Neuronal stem cell (in vitro differentiated cells): Measurements from ENCODE around the gene DRD1.

Source experiments
- DNase-seq: peaks from one replicate; pipeline ENCODE4 v3.0.0-alpha.2; 2013; ENCODE audit warnings: low spot score
- H2AFZ ChIP-seq: one replicate; pipeline ENCODE4 v1.6.1; 2013; ENCODE audit warnings: mild to moderate bottlenecking, low read length, inconsistent platforms
- H2AK5ac ChIP-seq: 2 replicates; pipeline ENCODE4 v1.6.1; 2013; ENCODE audit warnings: low read depth, mild to moderate bottlenecking, inconsistent platforms, low read length, moderate library complexity, mixed read lengths
- H2BK120ac ChIP-seq: 2 replicates; pipeline ENCODE4 v1.6.1; 2013; ENCODE audit warnings: low read depth, mild to moderate bottlenecking, inconsistent platforms, low read length, moderate library complexity, mixed read lengths
- H2BK12ac ChIP-seq: one replicate; pipeline ENCODE4 v1.6.1; 2013; ENCODE audit warnings: low read length, inconsistent platforms
- H2BK15ac ChIP-seq: 2 replicates; pipeline ENCODE4 v1.6.1; 2013; ENCODE audit warnings: mild to moderate bottlenecking, low read length, inconsistent platforms, mixed read lengths
- H2BK5ac ChIP-seq: one replicate; pipeline ENCODE4 v1.6.1; 2013; ENCODE audit warnings: inconsistent platforms, mild to moderate bottlenecking, low read length, moderate library complexity
- H3K14ac ChIP-seq: one replicate; pipeline ENCODE4 v1.6.1; 2013; ENCODE audit warnings: low read length, inconsistent platforms
- H3K18ac ChIP-seq: 2 replicates; pipeline ENCODE4 v1.6.1; 2013; ENCODE audit warnings: low read length, inconsistent platforms
- H3K23ac ChIP-seq: 2 replicates; pipeline ENCODE4 v1.6.1; 2013; ENCODE audit warnings: low read depth, mild to moderate bottlenecking, mixed read lengths, low read length, inconsistent platforms; ENCODE audit not compliant: poor library complexity
- H3K27ac ChIP-seq: replicated peaks from 3 replicates; pipeline ENCODE4 v1.5.1; 2013; ENCODE audit warnings: low read length, inconsistent platforms
- H3K27me3 ChIP-seq, 3 experiments: 2 replicates each; pipeline ENCODE4 v1.6.1; 2013; ENCODE audit warnings: low read length in 3 of 3, mild to moderate bottlenecking in 2 of 3, inconsistent platforms in 1 of 3, low read depth in 1 of 3, mixed read lengths in 1 of 3, moderate library complexity in 1 of 3; ENCODE audit not compliant: control insufficient read depth in 3 of 3, insufficient read depth in 3 of 3
- H3K36me3 ChIP-seq, 2 donors: replicated peaks in 1 of 2; 2 replicates each; pipeline ENCODE4 v1.6.1; 2013; ENCODE audit warnings: low read length in 2 of 2; ENCODE audit not compliant: control insufficient read depth in 2 of 2, insufficient read depth in 2 of 2
- H3K4ac ChIP-seq: 2 replicates; pipeline ENCODE4 v1.6.1; 2013; ENCODE audit warnings: inconsistent platforms, mild to moderate bottlenecking, low read length, moderate library complexity
- H3K4me1 ChIP-seq, 2 donors: 1 replicate in 1 of 2; 2 replicates in 1 of 2; pipeline ENCODE4 v1.6.1; 2013; ENCODE audit warnings: low read length in 2 of 2, low read depth in 1 of 2; ENCODE audit not compliant: control insufficient read depth in 2 of 2, insufficient read depth in 1 of 2
- H3K4me2 ChIP-seq: one replicate; pipeline ENCODE4 v1.6.1; 2013; ENCODE audit warnings: mild to moderate bottlenecking, low read length, inconsistent platforms; ENCODE audit not compliant: insufficient read depth, poor library complexity, severe bottlenecking
- H3K4me3 ChIP-seq, 2 donors: 2 replicates each; pipeline ENCODE4 v1.5.1; 2013; ENCODE audit warnings: low read length in 2 of 2, mild to moderate bottlenecking in 2 of 2, inconsistent platforms in 1 of 2, moderate library complexity in 1 of 2
- H3K79me1 ChIP-seq: one replicate; pipeline ENCODE4 v1.6.1; 2013; ENCODE audit warnings: low read depth, mild to moderate bottlenecking, inconsistent platforms, low read length, moderate library complexity
- H3K9ac ChIP-seq: one replicate; pipeline ENCODE4 v1.6.1; 2013; ENCODE audit warnings: mild to moderate bottlenecking, low read depth, low read length, inconsistent platforms; ENCODE audit not compliant: poor library complexity
- H3K9me3 ChIP-seq, 2 donors: replicated peaks in 1 of 2; 2 replicates each; pipeline versions ENCODE3 to v1.6.1; 2013; ENCODE audit warnings: low read length in 2 of 2, mild to moderate bottlenecking in 2 of 2, inconsistent platforms in 1 of 2, low read depth in 1 of 2, mixed read lengths in 1 of 2, moderate library complexity in 1 of 2; ENCODE audit not compliant: control insufficient read depth in 2 of 2, insufficient read depth in 1 of 2
- H4K8ac ChIP-seq: one replicate; pipeline ENCODE4 v1.6.1; 2013; ENCODE audit warnings: low read depth, mild to moderate bottlenecking, inconsistent platforms, low read length, moderate library complexity
- H4K91ac ChIP-seq: one replicate; pipeline ENCODE4 v1.6.1; 2013; ENCODE audit warnings: low read length, low read depth, mild to moderate bottlenecking, inconsistent platforms; ENCODE audit not compliant: poor library complexity
- WGBS, 2 donors: extraction: QIAGEN DNeasy Blood & Tissue Kit; methylation state at CpG; one replicate each; pipeline ENCODE4 v1.1.7; 2013; ENCODE audit warnings: missing lambda C conversion rate in 2 of 2, mixed read lengths in 1 of 2; ENCODE audit not compliant: insufficient read length in 2 of 2, insufficient replicate concordance in 1 of 2; ENCODE audit errors: extremely low coverage in 2 of 2; 5-methylcytosine and 5-hydroxymethylcytosine counted together

DRD1 gene

GRCh38 chr5:175390352-175391083 lies 53.5 kb downstream of the DRD1 start:
- H3K9me3 ChIP-seq = no peaks in the 10 kb centered on the region
- H3K18ac ChIP-seq = no peak overlapping the region
- H3K4me1 ChIP-seq = peaks cover 0 to 2% of the 10 kb centered on the region in 2 donors
- no peak overlapping the region for H3K9ac ChIP-seq
- H3K4ac ChIP-seq = no peak overlapping the region
- no peak overlapping the region for H2BK120ac ChIP-seq
- H3K4me2 ChIP-seq = no peak overlapping the region
- no peak overlapping the region for H3K27ac ChIP-seq
- H3K27me3 ChIP-seq = peaks cover 0 to 7% (median 0%) of the 10 kb centered on the region in 3 experiments
- no peak overlapping the region for H3K4me3 ChIP-seq
- no peak overlapping the region for H3K23ac ChIP-seq
- no peak for DNase-seq
- H2BK15ac ChIP-seq = no peak overlapping the region
- no peak overlapping the region for H3K14ac ChIP-seq
- no peak overlapping the region for H2BK12ac ChIP-seq
- no peak overlapping the region for H4K91ac ChIP-seq
- no peaks in the 10 kb centered on the region for H3K36me3 ChIP-seq
- no peak overlapping the region for H2BK5ac ChIP-seq
- no peak overlapping the region for H2AK5ac ChIP-seq
- H4K8ac ChIP-seq = no peak overlapping the region
- WGBS, 2 donors = no CpG with 5 or more reads among the region's 4 CpGs
- no peak overlapping the region for H2AFZ ChIP-seq
- no peaks in the 10 kb centered on the region for H3K79me1 ChIP-seq
